GM12878 (cell line): Measurements from ENCODE around the gene METTL21C. TPM values are rescaled to one million over a fixed set of nuclear protein-coding genes. Genes with fewer than 3 reads are reported as not detected.

Source experiments
- ATAC-seq: fragments of 200-7000 bp; cut with Tn5 transposase; 3 replicates; pipeline ENCODE4 v1.9.1; 2020; ENCODE audit warnings: mild to moderate bottlenecking, moderate library complexity
- BruUV-seq: library from RNA; stranded (reverse); fragments of 400-500 nt; replicated peaks from 2 replicates; lab custom pipeline; 2021; lab: Mats Ljungman, UMichigan
- CTCF ChIA-PET: fragments of 300-600 bp; sonication (Branson Sonifier 250); formaldehyde crosslinking; extraction: SDS; loops from one replicate; lab custom pipeline; 2021; ENCODE audit warnings: inconsistent platforms; lab: Yijun Ruan, JAX
- POLR2A ChIA-PET: fragments of 350-600 bp; formaldehyde crosslinking; extraction: SDS; loops from one replicate; lab custom pipeline; 2021; ENCODE audit warnings: inconsistent platforms; lab: Charles Lee
- RAD21 ChIA-PET: fragments of 300-600 bp; sonication (Branson Sonifier 250); formaldehyde crosslinking; loops from one replicate; lab custom pipeline; 2023; ENCODE audit warnings: antibody characterized with exemption; ENCODE audit not compliant: unreplicated experiment; lab: Charles Lee
- SMC1A ChIA-PET: fragments of 300-600 bp; sonication (Branson Sonifier 250); formaldehyde crosslinking; loops from one replicate; lab custom pipeline; 2023; ENCODE audit not compliant: unreplicated experiment, uncharacterized antibody; lab: Charles Lee
- DNase-seq: peaks from one replicate; pipeline ENCODE4 v3.0.0-alpha.2; 2011; ENCODE audit warnings: low read depth, low spot score
- FAIRE-seq: peaks from 3 replicates; lab custom pipeline; 2011; peaks lifted over from hg19 to GRCh38; lab: Jason Lieb, UNC
- H2AFZ ChIP-seq: 2 replicates; pipeline ENCODE4 v1.6.0; 2011; ENCODE audit warnings: low read depth, low read length, control low read depth; ENCODE audit not compliant: control insufficient read depth
- H3K27ac ChIP-seq: 2 replicates; pipeline ENCODE4 v1.5.1; 2011; ENCODE audit warnings: control low read depth; ENCODE audit not compliant: control insufficient read depth, insufficient read depth
- H3K27me3 ChIP-seq, 2 experiments: replicated peaks in 1 of 2; 2 replicates each; pipeline versions ENCODE4 v1.6.0 to v1.6.1; 2011; ENCODE audit warnings: low read length in 1 of 2; ENCODE audit not compliant: control insufficient read depth in 2 of 2, insufficient read depth in 2 of 2
- H3K36me3 ChIP-seq, 2 experiments: 2 replicates each; pipeline ENCODE4 v1.5.1; 2011; ENCODE audit warnings: low read length in 1 of 2; ENCODE audit not compliant: control insufficient read depth in 2 of 2, insufficient read depth in 2 of 2
- H3K4me1 ChIP-seq: 2 replicates; pipeline ENCODE4 v1.6.1; 2011; ENCODE audit warnings: mild to moderate bottlenecking, low read length, moderate library complexity, mixed read lengths; ENCODE audit not compliant: control insufficient read depth, insufficient read depth
- H3K4me2 ChIP-seq: 2 replicates; pipeline ENCODE4 v1.6.0; 2011; ENCODE audit warnings: control low read depth; ENCODE audit not compliant: control insufficient read depth, insufficient read depth
- H3K4me3 ChIP-seq: fragments of 200-600 bp; sonication (generic); 2 replicates; pipeline ENCODE4 v1.5.1; 2016
- H3K79me2 ChIP-seq: 2 replicates; pipeline ENCODE4 v1.6.0; 2011; ENCODE audit warnings: low read length; ENCODE audit not compliant: control insufficient read depth, insufficient read depth
- H3K9ac ChIP-seq: 2 replicates; pipeline ENCODE4 v1.8.0; 2011; ENCODE audit warnings: low read length, control low read depth, mixed read lengths; ENCODE audit not compliant: control insufficient read depth, insufficient read depth
- H3K9me3 ChIP-seq: replicated peaks from 3 replicates; pipeline ENCODE4 v1.5.1; 2011; ENCODE audit warnings: mild to moderate bottlenecking, low read length; ENCODE audit not compliant: control insufficient read depth, insufficient read depth
- H4K20me1 ChIP-seq: 2 replicates; pipeline ENCODE4 v1.6.0; 2011; ENCODE audit not compliant: control insufficient read depth, insufficient read depth
- CREM ChIP-seq: IDR thresholded peaks from 2 replicates; pipeline ENCODE4 v1.6.1; 2014; ENCODE audit warnings: antibody characterized with exemption, low read depth
- CTCF ChIP-seq, 3 experiments: IDR thresholded peaks in 2 of 3; conservative IDR thresholded peaks in 1 of 3; 2 replicates each; pipeline ENCODE4 v1.5.1; 2011; ENCODE audit warnings: low read depth in 3 of 3, low read length in 3 of 3, mild to moderate bottlenecking in 3 of 3, control low read depth in 2 of 3, moderate library complexity in 2 of 3, inconsistent platforms in 1 of 3, mixed read lengths in 1 of 3; ENCODE audit not compliant: control insufficient read depth in 2 of 3, insufficient read depth in 1 of 3; ENCODE audit errors: extremely low read depth in 1 of 3
- GABPA ChIP-seq: IDR thresholded peaks from 2 replicates; pipeline ENCODE4 v1.6.1; 2014; ENCODE audit warnings: antibody characterized with exemption, low read depth, mild to moderate bottlenecking, inconsistent platforms
- GATAD2B ChIP-seq: fragments of 450-650 bp; conservative IDR thresholded peaks from 2 replicates; pipeline ENCODE4 v1.6.1; 2017; ENCODE audit warnings: low read depth, mild to moderate bottlenecking, moderate library complexity
- HCFC1 ChIP-seq: fragments of 150-350 bp; IDR thresholded peaks from 2 replicates; pipeline ENCODE4 v1.6.1; 2014; ENCODE audit warnings: low read length
- SMAD5 ChIP-seq: IDR thresholded peaks from 2 replicates; pipeline ENCODE4 v1.6.1; 2016; ENCODE audit warnings: antibody characterized with exemption, low read depth
- SUPT20H ChIP-seq: IDR thresholded peaks from 2 replicates; pipeline ENCODE4 v1.6.1; 2011; ENCODE audit warnings: low read depth, mild to moderate bottlenecking, low read length, moderate library complexity, borderline replicate concordance; ENCODE audit not compliant: control insufficient read depth
- WGBS: methylation state at CpG from one replicate; pipeline ENCODE4 v1.1.6; 2016; ENCODE audit warnings: low lambda C conversion rate; ENCODE audit not compliant: insufficient replicate concordance, insufficient coverage; ENCODE audit errors: missing lambda C conversion rate; 5-methylcytosine and 5-hydroxymethylcytosine counted together
- in situ Hi-C: fragments of 300-500 bp; cut with MboI; formaldehyde crosslinking; loops from 9 replicates; pipeline ENCODE4 v1.14.3; 2018; ENCODE audit warnings: mixed read lengths
- intact Hi-C: fragments of 100-400 bp; cut with micrococcal nuclease; formaldehyde crosslinking; loops from one replicate; pipeline ENCODE4 v1.14.2; 2022; ENCODE audit not compliant: unreplicated experiment
- polyA plus RNA-seq, 11 experiments: library from polyadenylated mRNA; depleted of rRNA in 4 of 11; unstranded in 6 of 11; stranded (reverse) in 5 of 11; fragments of >200 nt; fragmentation: Nextera tagmentation in 4 of 11; fragmentation: Illumina TruSeq in 1 of 11; extraction: Ambion mirVana in 4 of 11; extraction: Trizol in 1 of 11; gene quantifications; 1 replicate in 1 of 11; 2 replicates in 10 of 11; pipeline versions ENCODE4 v1.2.1 to v1.2.3, GENCODE V29; 2011 to 2016; ENCODE audit warnings: inconsistent platforms in 2 of 11, missing spikeins in 2 of 11, low read depth in 1 of 11
- total RNA-seq, 4 experiments: library from RNA; depleted of rRNA in 3 of 4; stranded (reverse); fragments of >200 nt in 3 of 4; fragmentation: Illumina TruSeq in 1 of 4; extraction: Trizol in 1 of 4; gene quantifications; 2 replicates each; pipeline versions ENCODE4 v1.2.1 to v1.2.3, GENCODE V29; 2013 to 2021

Gene METTL21C
- total and polyA plus RNA-seq, 10 of the 15 experiments (the other 5 are each of a cell fraction or from before 2014, with no cell fraction given), result 0.13 TPM; not detected in 9

DNA sequence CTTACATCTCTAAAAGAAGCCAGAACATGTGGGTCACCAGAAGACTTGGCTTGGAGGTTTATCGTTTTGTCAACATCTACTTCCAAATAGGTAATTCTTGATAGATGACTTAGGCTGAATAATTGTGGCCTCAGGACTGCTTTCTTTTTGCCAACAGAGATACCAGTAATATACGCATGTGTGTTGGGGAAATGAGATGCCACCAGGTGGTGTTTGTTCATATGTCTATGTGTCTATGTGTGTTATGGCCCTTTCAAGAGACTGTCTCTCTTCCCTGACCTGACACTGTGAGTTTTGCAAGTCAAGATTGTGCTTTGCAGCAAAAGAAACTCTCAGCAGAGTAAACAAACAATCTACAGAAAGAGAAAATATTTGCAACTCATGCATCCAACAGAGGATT is 31.6 kb upstream of the METTL21C start:
- DNase-seq (no peak), FAIRE-seq (no peak), ATAC-seq (peak; percentile 56)
- ChIA-PET RAD21 (no interaction called here), SMC1A (interaction anchor here (1.0 kb wide), 1 partner anchor 9 kb away, joined by 4 read pairs; no protein-coding TSS in a partner anchor), POLR2A (interaction anchor here (0.7 kb wide), 1 partner anchor 120 kb away, joined by 3 read pairs; no protein-coding TSS in a partner anchor), CTCF (no interaction called here)
- Histone ChIP-seq H3K9ac (no peak overlapping the region), H3K36me3 (no peaks in the 10 kb centered on the region), H3K27ac (no peak overlapping the region), H3K4me2 (no peak overlapping the region), H3K4me3 (no peak overlapping the region), H3K4me1 (no peaks in the 10 kb centered on the region), H3K27me3 (no peaks in the 10 kb centered on the region; a peak in 1 of 4 replicates), H4K20me1 (no peaks in the 10 kb centered on the region), H3K79me2 (no peaks in the 10 kb centered on the region), H2AFZ (no peak overlapping the region), H3K9me3 (no peaks in the 10 kb centered on the region)
- in situ Hi-C loops, result no loop called here
- intact Hi-C loops, result no loop called here
- no TSS peak for BruUV-seq
- TF ChIP-seq SUPT20H, result no peak
- TF ChIP-seq CREM, result no peak
- no peak for TF ChIP-seq GATAD2B
- no peak for TF ChIP-seq SMAD5
- peak in 1 of 3 experiments; percentile 10; a peak in 1 of 6 replicates for TF ChIP-seq CTCF (IDR thresholded peaks at IDR 0.05 in 2 of 3, conservative IDR thresholded peaks at IDR 0.05 in 1 of 3; ENCODE audit: control insufficient read depth in 2 of 3, extremely low read depth in 1 of 3, insufficient read depth in 1 of 3, low read depth in 3 of 3, low read length in 3 of 3)
- TF ChIP-seq HCFC1, result no peak
- TF ChIP-seq GABPA, result no peak
- 0% methylated on average over 2 of the region's 2 CpGs for WGBS
